Thymus (tissue), 11 donors: ENCODE results near the gene CLSTN1. TPM values are rescaled to one million over a fixed set of nuclear protein-coding genes. Genes with fewer than 3 reads are reported as not detected.

Source experiments
- DNase-seq, 9 donors: peaks; one replicate each; pipeline ENCODE4 v3.0.0-alpha.2; 2013; ENCODE audit warnings: low spot score in 9 of 9, low read depth in 6 of 9, missing footprints in 1 of 9
- H3K27ac ChIP-seq, 2 donors: one replicate each; pipeline ENCODE4 v1.5.1; 2013; ENCODE audit warnings: control low read depth in 1 of 2, low read depth in 1 of 2, low read length in 1 of 2, mild to moderate bottlenecking in 1 of 2, moderate library complexity in 1 of 2
- H3K27me3 ChIP-seq, 2 donors: one replicate each; pipeline ENCODE4 v1.5.1; 2013; ENCODE audit warnings: low read length in 1 of 2; ENCODE audit not compliant: control insufficient read depth in 2 of 2, insufficient read depth in 1 of 2
- H3K36me3 ChIP-seq, 2 donors: one replicate each; pipeline ENCODE4 v1.5.1; 2013; ENCODE audit warnings: low read length in 1 of 2, mild to moderate bottlenecking in 1 of 2, moderate library complexity in 1 of 2; ENCODE audit not compliant: control insufficient read depth in 2 of 2, insufficient read depth in 2 of 2
- H3K4me1 ChIP-seq, 2 donors: one replicate each; pipeline ENCODE4 v1.5.1; 2013; ENCODE audit warnings: low read length in 2 of 2; ENCODE audit not compliant: control insufficient read depth in 2 of 2, insufficient read depth in 2 of 2
- H3K4me3 ChIP-seq, 2 donors: one replicate each; pipeline ENCODE4 v1.5.1; 2013; ENCODE audit warnings: low read length in 2 of 2, control low read depth in 1 of 2, mild to moderate bottlenecking in 1 of 2
- H3K9me3 ChIP-seq, 2 donors: one replicate each; pipeline ENCODE4 v1.5.1; 2013; ENCODE audit warnings: low read length in 1 of 2, mild to moderate bottlenecking in 1 of 2; ENCODE audit not compliant: control insufficient read depth in 2 of 2, insufficient read depth in 1 of 2
- WGBS: extraction: QIAGEN DNeasy Blood & Tissue Kit; methylation state at CpG from one replicate; pipeline ENCODE4 v1.1.7; 2013; 5-methylcytosine and 5-hydroxymethylcytosine counted together
- polyA plus RNA-seq: library from polyadenylated mRNA; stranded (reverse); fragments of 200-250 nt; gene quantifications from one replicate; pipeline ENCODE4 v1.2.3, GENCODE V29; 2013
- total RNA-seq: library from RNA; stranded (reverse); fragments of 120-200 nt; gene quantifications from one replicate; pipeline ENCODE4 v1.2.4, GENCODE V29; 2013
- donor health status: healthy.

The CLSTN1 gene
- total and polyA plus RNA-seq, 2 donors = 27.0 to 63.1 TPM

GRCh38 chr1:9868244-9868590 is 44.5 kb upstream of the CLSTN1 start:
- H3K4me1 ChIP-seq = peaks cover 3 to 27% of the 10 kb centered on the region in 2 donors
- DNase-seq = no peak
- 97% methylated on average over 3 of the region's 3 CpGs for WGBS
- no peak overlapping the region for H3K4me3 ChIP-seq
- H3K9me3 ChIP-seq = no peaks in the 10 kb centered on the region
- peaks cover 0 to 11% of the 10 kb centered on the region in 2 donors for H3K36me3 ChIP-seq
- H3K27me3 ChIP-seq = no peaks in the 10 kb centered on the region
- no peak overlapping the region for H3K27ac ChIP-seq

- Histone ChIP-seq H3K27me3 (no peaks in the 10 kb centered on the region), H3K27ac (no peak overlapping the region), H3K4me1 (peaks cover 3 to 24% of the 10 kb centered on the region in 2 donors), H3K4me3 (no peak overlapping the region), H3K36me3 (peaks cover 0 to 11% of the 10 kb centered on the region in 2 donors), H3K9me3 (no peaks in the 10 kb centered on the region)
- WGBS = 60% methylated on average over 15 of the region's 15 CpGs
- DNase-seq = peak; percentile 59 to 92 (median 82)
These were observed 43.9 kb upstream of the CLSTN1 start for GRCh38 chr1:9867408-9868243.

- H3K4me3 ChIP-seq = no peak overlapping the region
- no peak overlapping the region for H3K27ac ChIP-seq
- H3K27me3 ChIP-seq = no peaks in the 10 kb centered on the region
- H3K4me1 ChIP-seq = peaks cover 3 to 20% of the 10 kb centered on the region in 2 donors
- 93% methylated on average over 6 of the region's 6 CpGs for WGBS
- peaks cover 0 to 11% of the 10 kb centered on the region in 2 donors for H3K36me3 ChIP-seq
- no peak for DNase-seq
- H3K9me3 ChIP-seq = no peaks in the 10 kb centered on the region
These were observed 43.1 kb upstream of the CLSTN1 start for GRCh38 chr1:9866836-9867235.

- H3K4me3 ChIP-seq = no peak overlapping the region
- no peak overlapping the region for H3K27ac ChIP-seq
- peaks cover 0 to 11% of the 10 kb centered on the region in 2 donors for H3K36me3 ChIP-seq
- H3K4me1 ChIP-seq = peaks cover 3 to 19% of the 10 kb centered on the region in 2 donors
- DNase-seq = no peak
- 94% methylated on average over 2 of the region's 2 CpGs for WGBS
- no peaks in the 10 kb centered on the region for H3K27me3 ChIP-seq
- no peaks in the 10 kb centered on the region for H3K9me3 ChIP-seq
These were observed 42.0 kb upstream of the CLSTN1 start for GRCh38 chr1:9865724-9866123.

- Histone ChIP-seq H3K9me3 (no peaks in the 10 kb centered on the region), H3K4me1 (peaks cover 3 to 17% of the 10 kb centered on the region in 2 donors), H3K36me3 (peaks cover 0 to 1% of the 10 kb centered on the region in 2 donors), H3K27ac (no peak overlapping the region), H3K27me3 (no peaks in the 10 kb centered on the region), H3K4me3 (no peak overlapping the region)
- DNase-seq = no peak
- WGBS = 95% methylated on average over 10 of the region's 10 CpGs
These were observed 39.6 kb upstream of the CLSTN1 start for GRCh38 chr1:9863371-9863770.

- Histone ChIP-seq H3K4me1 (peaks cover 0 to 8% of the 10 kb centered on the region in 2 donors), H3K4me3 (no peak overlapping the region), H3K27me3 (no peaks in the 10 kb centered on the region), H3K27ac (no peak overlapping the region), H3K36me3 (peaks cover 0 to 2% of the 10 kb centered on the region in 2 donors), H3K9me3 (no peaks in the 10 kb centered on the region)
- no peak for DNase-seq
- 94% methylated on average over 8 of the region's 8 CpGs for WGBS
These were observed 37.6 kb upstream of the CLSTN1 start for GRCh38 chr1:9861360-9861759.

GRCh38 chr1:9860887-9861286 is 37.1 kb upstream of the CLSTN1 start:
- Histone ChIP-seq H3K9me3 (no peaks in the 10 kb centered on the region), H3K27me3 (no peaks in the 10 kb centered on the region), H3K4me1 (peaks cover 0 to 8% of the 10 kb centered on the region in 2 donors), H3K36me3 (peaks cover 0 to 2% of the 10 kb centered on the region in 2 donors), H3K27ac (no peak overlapping the region), H3K4me3 (no peak overlapping the region)
- WGBS = 98% methylated on average over 5 of the region's 5 CpGs
- DNase-seq = no peak

GRCh38 chr1:9859281-9860014 is 35.7 kb upstream of the CLSTN1 start:
- Histone ChIP-seq H3K4me3 (no peak overlapping the region), H3K9me3 (no peaks in the 10 kb centered on the region), H3K27me3 (no peaks in the 10 kb centered on the region), H3K27ac (no peak overlapping the region), H3K36me3 (peaks cover 0 to 2% of the 10 kb centered on the region in 2 donors), H3K4me1 (peaks cover 0 to 8% of the 10 kb centered on the region in 2 donors)
- 88% methylated on average over 5 of the region's 5 CpGs for WGBS
- DNase-seq = no peak
